Tracheal epithelial cell (primary cell): ENCODE measurements around the gene GLOD5. TPM values are rescaled to one million over a fixed set of nuclear protein-coding genes. Genes with fewer than 3 reads are reported as not detected.

Experiments
- total RNA-seq: library from RNA; depleted of rRNA; stranded (reverse); fragments of >200 nt; gene quantifications from 2 replicates; pipeline ENCODE4 v1.2.1, GENCODE V29; 2014

The GLOD5 gene
- total RNA-seq: not detected in 2 replicates

DNA sequence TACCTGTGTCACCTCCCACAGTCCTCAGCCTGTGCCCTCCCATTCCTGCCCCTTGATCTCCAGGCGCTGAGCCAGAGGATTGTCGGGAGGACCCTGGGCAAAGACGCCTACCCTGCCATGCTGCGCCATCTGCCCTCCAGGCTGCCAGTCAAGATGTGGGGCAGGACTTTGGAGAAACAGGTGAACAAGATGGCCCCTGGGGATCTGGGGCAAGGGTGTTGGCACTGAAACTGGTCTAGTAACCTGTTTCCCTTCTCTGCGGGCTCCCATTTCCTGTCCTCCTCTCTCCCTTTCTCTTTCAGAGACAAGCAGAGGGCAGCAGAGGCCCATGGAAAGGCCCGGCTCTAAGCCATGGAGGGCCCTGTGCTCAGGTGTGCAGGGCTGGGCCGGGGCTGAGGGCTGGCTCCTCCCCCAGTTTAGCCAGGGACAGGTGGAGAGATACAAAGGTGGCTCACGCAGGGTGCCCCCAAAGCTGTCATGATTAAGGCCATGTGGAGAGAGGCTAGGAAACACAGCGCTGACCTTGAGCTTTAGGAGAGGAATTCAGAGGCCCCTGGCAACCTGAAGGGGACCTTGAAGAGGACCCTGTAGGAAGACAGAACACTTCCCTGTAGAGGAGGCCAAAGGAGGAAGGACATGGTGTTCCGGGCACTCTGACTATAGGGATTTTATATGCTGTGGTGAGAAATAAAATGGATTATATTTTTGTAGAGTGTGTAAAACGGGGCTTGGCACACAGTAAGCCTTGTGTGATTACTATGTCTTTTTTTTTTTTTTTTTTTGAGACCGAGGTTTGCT, at the start of gene GLOD5:
Gene GLOD5, plus strand, starts transcription at position 74 of the 798 bp plus-strand sequence. Its CDS starts 44 bp downstream, at position 118.

DNA sequence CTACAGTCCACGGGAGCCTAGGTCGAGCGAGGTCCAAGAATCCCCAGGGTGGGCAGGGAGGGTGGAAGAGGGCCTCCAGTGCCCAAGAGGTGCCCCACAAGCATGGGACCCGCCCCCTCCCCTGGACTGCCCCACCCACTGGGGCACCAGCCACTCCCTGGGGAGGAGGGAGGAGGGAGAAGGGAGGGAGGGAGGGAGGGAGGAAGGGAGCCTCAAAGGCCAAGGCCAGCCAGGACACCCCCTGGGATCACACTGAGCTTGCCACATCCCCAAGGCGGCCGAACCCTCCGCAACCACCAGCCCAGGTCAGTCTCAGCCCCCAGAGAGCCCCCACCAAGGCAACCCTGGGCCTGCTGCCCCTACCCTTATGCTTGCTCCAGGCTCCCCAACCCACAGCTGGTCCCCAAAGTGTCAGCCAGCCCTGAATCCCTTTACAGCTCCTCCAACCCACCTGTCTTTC, 24.8 kb downstream of the GLOD5 start, which contains the start of gene GATA1:
Gene GATA1, plus strand, starts transcription at position 250 of the 460 bp plus-strand sequence. CDS start 4,520 bp downstream, outside the sequence.

GRCh38 chrX:48801280-48802088, 39.9 kb downstream of the GLOD5 start, which contains the start of gene HDAC6:
TSS of gene HDAC6 (plus strand) at chrX:48802067. CDS start at chrX:48802693, 626 bp downstream.

Other genes with a start within 250 kb of the GLOD5 start
- gene EBP, start 239.9 kb upstream of the GLOD5 start, total RNA-seq: 219 and 232 TPM in 2 replicates
- 3.2 and 5.5 TPM in 2 replicates for gene TBC1D25, start 222.0 kb upstream of the GLOD5 start, total RNA-seq
- gene RBM3, start 187.3 kb upstream of the GLOD5 start, total RNA-seq: 88.0 and 97.1 TPM in 2 replicates
- gene WDR13, start 164.3 kb upstream of the GLOD5 start, total RNA-seq: 127 and 187 TPM in 2 replicates
- not detected in 2 replicates for gene WAS, start 77.9 kb upstream of the GLOD5 start, total RNA-seq
- 0.64 and 1.9 TPM in 2 replicates for gene SUV39H1, start 65.0 kb upstream of the GLOD5 start, total RNA-seq
- not detected in 2 replicates for gene GATA1, start 24.8 kb downstream of the GLOD5 start, total RNA-seq
- gene HDAC6, start 40.3 kb downstream of the GLOD5 start, total RNA-seq: 31.3 and 36.9 TPM in 2 replicates
- not detected in 2 replicates for gene ERAS, start 64.8 kb downstream of the GLOD5 start, total RNA-seq
- 0.21 and 2.9 TPM in 2 replicates for gene PCSK1N, start 73.9 kb downstream of the GLOD5 start, total RNA-seq
- 52.1 and 53.1 TPM in 2 replicates for gene TIMM17B, start 136.0 kb downstream of the GLOD5 start, total RNA-seq
- gene PQBP1, start 136.2 kb downstream of the GLOD5 start, total RNA-seq: 39.9 and 47.7 TPM in 2 replicates
- 16.8 and 28.0 TPM in 2 replicates for gene SLC35A2, start 149.9 kb downstream of the GLOD5 start, total RNA-seq
- 11.3 and 12.0 TPM in 2 replicates for gene PIM2, start 157.3 kb downstream of the GLOD5 start, total RNA-seq
- 21.9 and 22.6 TPM in 2 replicates for gene OTUD5, start 195.9 kb downstream of the GLOD5 start, total RNA-seq
- gene KCND1, start 210.1 kb downstream of the GLOD5 start, total RNA-seq: 0.43 and 0.48 TPM in 2 replicates
- 12.4 and 23.4 TPM in 2 replicates for gene GRIPAP1, start 240.5 kb downstream of the GLOD5 start, total RNA-seq